ENCODE measurements around the gene HDAC4.

DNA sequence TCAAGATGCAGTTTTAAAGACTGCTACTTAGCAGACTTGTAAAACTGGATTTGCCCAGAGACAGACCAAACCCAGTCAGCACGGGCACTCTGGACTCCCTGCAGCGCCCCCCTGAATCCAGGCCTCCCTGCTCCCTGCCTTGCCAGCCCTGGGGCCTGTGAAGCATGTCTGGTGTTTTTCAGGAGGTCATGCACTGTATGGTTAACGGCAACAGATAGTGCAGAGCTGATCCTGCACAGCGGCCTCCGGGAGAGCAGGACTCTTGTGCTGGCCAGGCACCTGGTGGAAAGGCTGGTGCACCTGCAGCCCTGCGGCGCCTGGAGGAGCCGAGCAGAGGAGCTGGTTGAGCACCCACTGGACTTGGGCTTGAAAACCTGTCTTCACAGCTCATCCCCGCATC lies 30.4 kb downstream of the HDAC4 start:
- no peak for TF ChIP-seq CTCF (IDR thresholded peaks at IDR 0.05)
- TF ChIP-seq ZFX (IDR thresholded peaks at IDR 0.05; ENCODE audit: borderline replicate concordance): no peak

Data from 22Rv1 (cell line).